Trophoblast cell (in vitro differentiated cells and primary cell): ENCODE data around the gene FSCN2.

Experiments used
- DNase-seq, 2 donors: peaks; one replicate each; pipeline ENCODE4 v3.0.0-alpha.2; 2016
- H2AFZ ChIP-seq: 2 replicates; pipeline ENCODE4 v1.6.1; 2013; ENCODE audit warnings: low read length, moderate library complexity, mild to moderate bottlenecking; ENCODE audit not compliant: insufficient read depth, poor library complexity
- H2AK5ac ChIP-seq: 2 replicates; pipeline ENCODE4 v1.6.1; 2013; ENCODE audit warnings: mild to moderate bottlenecking, low read length
- H2BK120ac ChIP-seq: 2 replicates; pipeline ENCODE4 v1.6.1; 2013; ENCODE audit warnings: low read length, mild to moderate bottlenecking, moderate library complexity; ENCODE audit not compliant: insufficient read depth, poor library complexity
- H2BK12ac ChIP-seq: 2 replicates; pipeline ENCODE4 v1.6.1; 2013; ENCODE audit warnings: mild to moderate bottlenecking, low read length, moderate library complexity
- H2BK5ac ChIP-seq: 2 replicates; pipeline ENCODE4 v1.6.1; 2013; ENCODE audit warnings: low read length, low read depth, moderate library complexity, mild to moderate bottlenecking; ENCODE audit not compliant: poor library complexity
- H3K14ac ChIP-seq: 2 replicates; pipeline ENCODE4 v1.6.1; 2013; ENCODE audit warnings: mild to moderate bottlenecking, low read length
- H3K18ac ChIP-seq: 2 replicates; pipeline ENCODE4 v1.6.1; 2013; ENCODE audit warnings: mild to moderate bottlenecking, low read length
- H3K23ac ChIP-seq: 2 replicates; pipeline ENCODE4 v1.6.1; 2013; ENCODE audit warnings: low read length
- H3K27ac ChIP-seq: 2 replicates; pipeline ENCODE4 v1.5.1; 2013; ENCODE audit warnings: low read depth, mild to moderate bottlenecking, inconsistent platforms, low read length, moderate library complexity
- H3K27me3 ChIP-seq: 2 replicates; pipeline ENCODE4 v1.6.1; 2013; ENCODE audit warnings: inconsistent platforms, mild to moderate bottlenecking, low read length, moderate library complexity; ENCODE audit not compliant: insufficient read depth
- H3K36me3 ChIP-seq, 2 experiments: 1 replicate in 1 of 2; 2 replicates in 1 of 2; pipeline ENCODE4 v1.6.1; 2013; ENCODE audit warnings: low read length in 2 of 2, mild to moderate bottlenecking in 2 of 2, moderate library complexity in 1 of 2; ENCODE audit not compliant: insufficient read depth in 2 of 2, control insufficient read depth in 1 of 2
- H3K4ac ChIP-seq: 2 replicates; pipeline ENCODE4 v1.6.1; 2013; ENCODE audit warnings: low read depth, mild to moderate bottlenecking, low read length, moderate library complexity
- H3K4me1 ChIP-seq, 2 experiments: 1 replicate in 1 of 2; 2 replicates in 1 of 2; pipeline ENCODE4 v1.6.1; 2013; ENCODE audit warnings: low read length in 2 of 2, mild to moderate bottlenecking in 2 of 2, moderate library complexity in 1 of 2; ENCODE audit not compliant: insufficient read depth in 2 of 2, control insufficient read depth in 1 of 2
- H3K4me2 ChIP-seq: 2 replicates; pipeline ENCODE4 v1.6.1; 2013; ENCODE audit warnings: inconsistent platforms, mild to moderate bottlenecking, low read length, moderate library complexity
- H3K4me3 ChIP-seq: 2 replicates; pipeline ENCODE4 v1.5.1; 2013; ENCODE audit warnings: mild to moderate bottlenecking, low read depth, low read length, inconsistent platforms
- H3K79me1 ChIP-seq: one replicate; pipeline ENCODE4 v1.6.1; 2013; ENCODE audit warnings: low read length
- H3K79me2 ChIP-seq: 2 replicates; pipeline ENCODE4 v1.6.1; 2013; ENCODE audit warnings: low read length, mild to moderate bottlenecking; ENCODE audit not compliant: control insufficient read depth, insufficient read depth, poor library complexity
- H3K9ac ChIP-seq: 2 replicates; pipeline ENCODE4 v1.6.1; 2013; ENCODE audit warnings: mild to moderate bottlenecking, low read length
- H3K9me3 ChIP-seq: 2 replicates; pipeline ENCODE4 v1.6.1; 2013; ENCODE audit warnings: low read depth, mild to moderate bottlenecking, control low read depth, inconsistent platforms, low read length; ENCODE audit not compliant: insufficient read depth
- H4K12ac ChIP-seq: 2 replicates; pipeline ENCODE4 v1.6.1; 2013; ENCODE audit warnings: low read depth, mild to moderate bottlenecking, low read length, moderate library complexity
- H4K8ac ChIP-seq: 2 replicates; pipeline ENCODE4 v1.6.1; 2013; ENCODE audit warnings: low read depth, mild to moderate bottlenecking, low read length, moderate library complexity
- H4K91ac ChIP-seq: one replicate; pipeline ENCODE4 v1.6.1; 2013; ENCODE audit warnings: low read depth, mild to moderate bottlenecking, low read length, moderate library complexity
- WGBS: extraction: QIAGEN DNeasy Blood & Tissue Kit; methylation state at CpG from one replicate; pipeline ENCODE4 v1.1.7; 2013; ENCODE audit warnings: missing lambda C conversion rate; ENCODE audit not compliant: insufficient read length, insufficient coverage; ENCODE audit errors: extremely low coverage; 5-methylcytosine and 5-hydroxymethylcytosine counted together

Gene FSCN2

DNA sequence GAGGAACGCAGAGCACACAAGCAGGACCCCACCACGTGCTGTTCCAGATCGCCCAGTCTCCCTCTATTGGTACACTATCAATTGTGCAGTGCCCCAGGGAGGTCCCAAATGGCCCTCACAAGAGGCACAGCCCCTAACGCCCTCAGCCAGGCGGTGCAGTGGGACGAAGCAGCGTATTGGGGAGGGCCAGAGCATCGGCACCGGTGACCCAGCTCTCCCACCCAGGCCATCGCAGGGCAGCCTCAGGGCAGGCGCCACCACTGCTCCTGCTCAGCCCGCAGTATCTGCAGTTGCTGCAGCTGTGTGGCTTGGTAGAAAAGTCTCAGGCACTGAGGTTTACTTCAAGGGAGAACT, 29.9 kb downstream of the FSCN2 start:
- no peak overlapping the region for H3K4me3 ChIP-seq
- H3K9ac ChIP-seq: no peak overlapping the region
- H3K27ac ChIP-seq: no peak overlapping the region
- H3K14ac ChIP-seq: no peak overlapping the region
- H3K9me3 ChIP-seq: no peaks in the 10 kb centered on the region
- H2BK12ac ChIP-seq: no peak overlapping the region
- no peaks in the 10 kb centered on the region for H3K27me3 ChIP-seq
- DNase-seq: no peak
- H3K79me1 ChIP-seq: no peaks in the 10 kb centered on the region
- H4K91ac ChIP-seq: no peak overlapping the region
- H3K4me2 ChIP-seq: no peak overlapping the region
- H2AK5ac ChIP-seq: no peak overlapping the region
- H3K79me2 ChIP-seq: no peaks in the 10 kb centered on the region
- no peak overlapping the region for H4K12ac ChIP-seq
- H3K23ac ChIP-seq: no peak overlapping the region
- no peak overlapping the region for H2AFZ ChIP-seq
- no peak overlapping the region for H3K18ac ChIP-seq
- WGBS: no CpG with 5 or more reads among the region's 12 CpGs
- no peak overlapping the region for H3K4ac ChIP-seq
- no peak overlapping the region for H4K8ac ChIP-seq
- H3K36me3 ChIP-seq: peaks cover 52 to 61% of the 10 kb centered on the region in 2 experiments
- peaks cover 0 to 6% of the 10 kb centered on the region in 2 experiments for H3K4me1 ChIP-seq
- no peak overlapping the region for H2BK120ac ChIP-seq
- H2BK5ac ChIP-seq: no peak overlapping the region

DNA sequence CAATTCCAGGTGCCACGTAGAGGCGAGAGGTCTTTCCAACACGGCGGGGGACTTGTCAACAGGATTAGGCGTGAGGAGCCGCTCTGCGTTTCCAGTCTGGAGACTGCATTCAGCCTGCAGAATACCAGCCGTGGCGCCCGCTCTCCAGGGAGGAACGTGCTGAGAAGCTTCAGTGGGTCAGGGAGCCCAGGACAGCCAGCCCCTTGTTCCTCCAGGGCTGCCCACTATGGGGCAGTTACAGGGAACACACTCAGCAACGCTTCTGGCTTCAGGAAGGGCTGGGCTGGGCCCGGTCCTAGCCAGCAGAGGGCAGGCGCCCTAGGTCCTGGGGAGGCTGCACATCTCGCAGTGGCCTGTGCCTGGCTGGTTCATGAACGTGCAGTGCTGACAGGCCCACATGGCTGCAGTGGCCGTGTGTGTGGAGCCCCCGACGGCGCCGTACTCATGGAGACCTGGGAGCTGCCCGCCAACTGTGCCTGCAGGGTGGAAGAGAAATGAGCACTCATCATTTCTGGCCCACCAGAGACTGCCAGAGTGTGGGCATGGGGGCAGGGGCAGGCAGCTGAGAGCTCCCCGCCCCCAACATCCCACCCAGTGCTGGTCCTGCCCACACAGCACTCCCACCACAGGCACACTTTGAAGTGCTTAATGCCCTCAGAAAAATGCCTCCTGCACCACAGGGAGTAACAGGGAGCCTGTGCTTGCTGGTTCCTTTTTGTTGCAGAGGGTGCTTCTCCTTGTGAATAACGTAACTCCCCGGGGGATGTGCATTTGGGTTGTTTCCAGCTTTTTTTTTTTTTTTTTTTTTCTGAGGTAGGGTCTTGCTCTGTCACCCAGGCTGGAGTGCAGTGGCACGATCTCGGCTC, 31.0 kb downstream of the FSCN2 start:
- H3K27ac ChIP-seq: no peak overlapping the region
- H3K27me3 ChIP-seq: no peaks in the 10 kb centered on the region
- no peak overlapping the region for H3K4me2 ChIP-seq
- no peaks in the 10 kb centered on the region for H3K9me3 ChIP-seq
- no peak overlapping the region for H2BK120ac ChIP-seq
- no peak overlapping the region for H3K4ac ChIP-seq
- H4K91ac ChIP-seq: no peak overlapping the region
- H2AFZ ChIP-seq: no peak overlapping the region
- H3K79me1 ChIP-seq: no peaks in the 10 kb centered on the region
- no peak overlapping the region for H3K23ac ChIP-seq
- no peak overlapping the region for H4K12ac ChIP-seq
- H2AK5ac ChIP-seq: no peak overlapping the region
- DNase-seq: no peak
- no peak overlapping the region for H3K9ac ChIP-seq
- no peak overlapping the region for H2BK5ac ChIP-seq
- no peaks in the 10 kb centered on the region for H3K79me2 ChIP-seq
- H3K4me1 ChIP-seq: no peaks in the 10 kb centered on the region
- WGBS: no CpG with 5 or more reads among the region's 27 CpGs
- no peak overlapping the region for H3K14ac ChIP-seq
- H3K4me3 ChIP-seq: no peak overlapping the region
- peaks cover 59 to 70% of the 10 kb centered on the region in 2 experiments for H3K36me3 ChIP-seq
- no peak overlapping the region for H3K18ac ChIP-seq
- no peak overlapping the region for H4K8ac ChIP-seq
- no peak overlapping the region for H2BK12ac ChIP-seq

- Histone ChIP-seq H2BK120ac (no peak overlapping the region), H3K27ac (no peak overlapping the region), H3K36me3 (peaks cover 76 to 85% of the 10 kb centered on the region in 2 experiments), H2BK5ac (no peak overlapping the region), H3K14ac (no peak overlapping the region), H3K79me1 (peaks cover 10% of the 10 kb centered on the region), H3K4me1 (peaks cover 4 to 14% of the 10 kb centered on the region in 2 experiments), H3K18ac (no peak overlapping the region), H2BK12ac (no peak overlapping the region), H3K9ac (no peak overlapping the region), H3K9me3 (no peaks in the 10 kb centered on the region), H3K4me3 (no peak overlapping the region), H2AFZ (no peak overlapping the region), H3K23ac (no peak overlapping the region), H4K8ac (no peak overlapping the region), H4K12ac (no peak overlapping the region), H3K79me2 (no peaks in the 10 kb centered on the region), H2AK5ac (no peak overlapping the region), H3K4me2 (no peak overlapping the region), H3K4ac (no peak overlapping the region), H3K27me3 (no peaks in the 10 kb centered on the region), H4K91ac (no peak overlapping the region)
- no peak for DNase-seq
- no CpG with 5 or more reads among the region's 4 CpGs for WGBS
Observed at GRCh38 chr17:81561494-81561885, 33.3 kb downstream of the FSCN2 start.

- Histone ChIP-seq H4K91ac (no peak overlapping the region), H3K23ac (no peak overlapping the region), H3K4me2 (no peak overlapping the region), H3K9ac (no peak overlapping the region), H2AK5ac (no peak overlapping the region), H3K36me3 (peaks cover 69 to 75% of the 10 kb centered on the region in 2 experiments), H3K9me3 (peaks cover 2% of the 10 kb centered on the region), H3K14ac (no peak overlapping the region), H2BK120ac (no peak overlapping the region), H3K4me3 (no peak overlapping the region), H3K4ac (no peak overlapping the region), H3K27ac (no peak overlapping the region), H3K79me1 (peaks cover 27% of the 10 kb centered on the region), H3K4me1 (peaks cover 20 to 31% of the 10 kb centered on the region in 2 experiments), H3K27me3 (no peaks in the 10 kb centered on the region), H2BK12ac (no peak overlapping the region), H4K8ac (no peak overlapping the region), H3K79me2 (peaks cover 2% of the 10 kb centered on the region), H2BK5ac (no peak overlapping the region), H4K12ac (no peak overlapping the region), H3K18ac (no peak overlapping the region), H2AFZ (no peak overlapping the region)
- DNase-seq: no peak
- no CpG with 5 or more reads among the region's 10 CpGs for WGBS
Observed at GRCh38 chr17:81563861-81564586, 35.8 kb downstream of the FSCN2 start.
